Stimulated activated CD8-positive, alpha-beta memory T cell treated with anti-CD3 and anti-CD28 coated beads, Interleukin-7, amount 100 ng/mL, for 4 hours (primary cell): ENCODE data around the gene CAPN2.
A peak's percentile ranks its signal among the peaks of the same experiment; 100 is the strongest.

Experiments
- DNase-seq, 2 donors: peaks; one replicate each; pipeline ENCODE4 v3.0.0-alpha.2; 2020; ENCODE audit warnings: low read depth in 2 of 2

The CAPN2 gene

DNA sequence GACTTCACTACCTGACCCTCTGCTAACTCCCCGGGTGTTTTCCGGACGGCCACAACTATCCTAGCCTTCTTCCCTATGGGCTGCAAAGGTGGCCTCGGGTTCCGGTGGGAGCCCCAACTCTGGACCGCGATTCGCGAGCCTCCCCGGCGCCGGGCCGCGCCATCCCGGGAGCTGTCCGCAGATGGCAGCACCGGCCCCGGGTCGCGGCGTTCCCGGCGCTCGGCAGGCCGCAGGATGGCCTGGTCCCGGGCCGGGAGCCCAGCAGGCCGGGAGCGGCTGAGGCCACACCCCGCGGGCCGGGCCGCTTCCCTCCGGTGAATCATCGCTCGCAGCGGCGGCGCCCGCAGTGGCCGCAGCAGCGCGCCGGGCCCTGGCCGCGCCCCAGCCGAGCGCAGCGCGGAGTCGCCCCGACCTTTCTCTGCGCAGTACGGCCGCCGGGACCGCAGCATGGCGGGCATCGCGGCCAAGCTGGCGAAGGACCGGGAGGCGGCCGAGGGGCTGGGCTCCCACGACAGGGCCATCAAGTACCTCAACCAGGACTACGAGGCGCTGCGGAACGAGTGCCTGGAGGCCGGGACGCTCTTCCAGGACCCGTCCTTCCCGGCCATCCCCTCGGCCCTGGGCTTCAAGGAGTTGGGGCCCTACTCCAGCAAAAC is at the start of gene CAPN2:
TSS of gene CAPN2 (plus strand) at position 346 of the 656 bp plus-strand sequence. CDS start at position 448, 102 bp downstream.
- peak in 1 of 2 donors; percentile 51 for DNase-seq

DNA sequence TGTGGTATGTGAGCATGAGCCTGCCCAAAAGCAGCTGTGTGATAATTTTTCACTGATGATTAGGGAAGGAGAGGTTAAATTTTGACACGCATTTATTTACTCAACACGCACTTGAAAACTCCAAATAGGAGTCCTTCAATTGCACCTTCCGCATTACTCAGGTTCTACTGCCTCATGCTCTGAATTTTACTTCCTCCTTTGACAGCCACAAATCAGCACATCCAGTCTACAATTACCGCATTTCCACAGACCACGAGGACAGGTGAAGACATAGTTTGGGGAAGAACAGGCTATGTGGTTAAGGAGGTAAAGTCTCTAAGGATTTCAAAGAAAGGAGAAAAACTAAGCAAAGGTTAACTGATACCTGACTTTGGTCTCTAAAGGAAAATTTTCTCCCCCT is 49.4 kb upstream of the CAPN2 start:
- no peak for DNase-seq

DNA sequence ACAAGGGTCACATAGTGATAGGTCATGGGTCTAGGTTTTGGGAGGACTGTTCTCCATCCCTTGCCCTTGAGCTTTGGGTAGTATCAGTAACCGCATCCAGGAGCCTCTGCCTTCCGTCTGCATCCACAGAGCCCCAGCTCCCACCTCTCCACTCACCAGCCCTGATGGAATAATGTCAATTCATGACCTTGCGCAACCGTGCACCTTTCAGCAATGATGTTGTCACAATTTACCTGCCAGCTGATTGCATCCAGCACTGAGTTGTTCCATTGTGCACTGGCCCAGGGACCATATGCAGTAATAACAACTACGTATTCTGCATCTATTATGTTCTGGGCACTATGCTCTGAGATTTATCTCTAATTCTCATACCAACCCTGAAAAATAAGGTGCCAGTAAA is 48.2 kb upstream of the CAPN2 start:
- DNase-seq: no peak

DNA sequence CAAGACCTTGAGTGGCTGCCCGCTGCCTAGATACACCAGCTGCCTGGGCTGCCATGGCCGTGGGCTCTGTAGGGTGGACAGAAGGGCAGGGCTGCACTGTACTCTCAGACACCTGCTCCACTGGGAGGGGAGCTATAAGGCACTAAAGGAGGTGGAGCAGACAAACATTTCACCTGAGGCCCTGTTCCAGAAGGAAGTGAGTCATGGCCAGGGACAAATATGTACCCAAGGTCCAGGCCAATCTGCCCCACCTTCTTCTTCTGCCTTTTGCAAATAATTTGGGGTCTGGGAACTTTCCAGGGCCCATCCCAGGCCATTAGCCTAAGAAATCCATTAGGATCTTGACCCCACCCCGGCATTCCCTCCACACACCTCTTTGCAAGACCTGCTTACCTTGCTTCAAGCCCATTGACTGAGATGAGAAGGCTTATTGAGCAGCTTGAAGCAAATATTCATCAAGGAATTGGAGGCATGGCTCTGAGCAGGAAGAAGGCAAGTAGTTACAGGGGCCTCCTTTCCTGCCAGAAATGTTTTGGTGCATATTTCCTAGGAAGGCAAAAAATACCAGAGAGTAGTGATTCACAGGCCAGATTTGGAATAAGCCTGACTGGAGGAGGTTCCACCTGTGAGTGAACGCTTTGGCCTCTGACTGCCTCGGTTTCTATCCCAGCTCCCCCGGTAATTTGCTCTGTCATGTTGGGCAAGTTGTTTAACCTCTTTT is 46.6 kb upstream of the CAPN2 start, which contains the start of gene CAPN8:
TSS of gene CAPN8 (minus strand) at position 110 of the 721 bp plus-strand sequence. CDS start at position 55, 55 bp downstream.
- DNase-seq: no peak

DNA sequence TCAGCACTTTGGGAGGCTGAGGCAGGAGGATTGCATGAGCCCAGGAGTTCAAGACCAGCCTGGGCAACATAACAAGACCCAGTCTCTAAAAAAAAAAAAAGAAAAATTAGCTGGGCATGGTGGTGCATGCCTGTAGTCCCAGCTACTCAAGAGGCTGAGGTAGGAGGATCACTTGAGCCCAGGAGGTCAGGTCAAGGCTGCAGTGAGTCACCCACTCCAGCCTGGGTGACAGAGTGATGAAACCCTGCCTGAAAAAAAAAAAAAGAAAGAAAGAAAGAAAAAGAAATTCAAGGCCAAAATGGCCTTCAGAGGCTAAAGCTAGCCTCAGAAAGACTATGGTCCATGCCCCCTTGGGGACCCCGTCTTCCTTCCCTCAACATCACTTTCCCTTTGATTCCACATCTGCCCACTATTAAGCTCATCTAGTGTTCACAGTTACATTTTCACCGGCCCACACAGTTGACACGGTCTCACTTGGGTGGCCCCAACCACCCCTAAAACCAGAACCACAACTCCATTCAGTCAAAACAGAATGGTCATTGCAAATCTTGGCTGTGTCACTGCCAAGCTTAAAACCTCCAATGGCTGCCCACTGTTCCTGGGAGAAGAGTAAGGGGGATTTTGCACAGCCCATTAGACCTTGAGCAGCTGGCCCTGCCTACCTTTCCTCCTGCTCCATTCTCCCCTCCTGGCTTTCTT is 44.7 kb upstream of the CAPN2 start:
- DNase-seq: no peak

DNA sequence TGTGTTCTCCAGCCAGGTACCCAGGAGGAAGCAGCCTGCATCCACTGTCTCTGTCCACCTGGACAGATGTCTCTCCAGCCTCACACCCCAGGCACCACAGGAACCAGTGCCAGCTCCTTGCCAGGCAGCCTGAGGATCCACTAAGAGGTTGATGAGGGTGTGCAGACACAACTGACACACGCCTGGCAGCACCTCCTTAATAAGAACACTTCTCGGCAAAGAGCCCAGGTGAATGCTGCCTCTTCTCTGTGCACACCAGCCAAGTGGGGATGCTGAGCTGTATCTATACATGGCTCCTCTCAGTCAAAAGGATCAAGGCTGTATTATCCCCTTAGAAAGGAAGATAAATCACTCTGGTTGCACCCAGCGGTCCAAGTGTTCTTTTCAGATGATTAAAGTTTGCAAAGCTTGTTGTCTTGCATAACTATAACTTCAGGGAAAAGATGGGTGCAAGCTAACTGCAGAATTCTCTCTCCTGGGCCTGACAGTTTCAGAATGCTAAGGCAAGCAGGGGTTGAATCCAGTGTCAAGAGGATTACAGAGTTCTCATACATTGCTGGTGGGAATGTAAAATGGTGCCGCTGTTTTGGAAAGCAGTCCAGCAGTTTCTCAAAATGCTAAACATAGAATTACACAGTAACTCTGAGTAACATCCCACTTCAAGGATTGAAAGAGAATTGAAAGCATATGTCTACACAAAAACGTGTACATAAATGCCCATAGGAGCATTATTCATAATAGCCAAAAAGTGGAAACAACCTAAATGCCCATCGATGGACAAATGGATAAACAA is 43.1 kb upstream of the CAPN2 start:
- DNase-seq: no peak

DNA sequence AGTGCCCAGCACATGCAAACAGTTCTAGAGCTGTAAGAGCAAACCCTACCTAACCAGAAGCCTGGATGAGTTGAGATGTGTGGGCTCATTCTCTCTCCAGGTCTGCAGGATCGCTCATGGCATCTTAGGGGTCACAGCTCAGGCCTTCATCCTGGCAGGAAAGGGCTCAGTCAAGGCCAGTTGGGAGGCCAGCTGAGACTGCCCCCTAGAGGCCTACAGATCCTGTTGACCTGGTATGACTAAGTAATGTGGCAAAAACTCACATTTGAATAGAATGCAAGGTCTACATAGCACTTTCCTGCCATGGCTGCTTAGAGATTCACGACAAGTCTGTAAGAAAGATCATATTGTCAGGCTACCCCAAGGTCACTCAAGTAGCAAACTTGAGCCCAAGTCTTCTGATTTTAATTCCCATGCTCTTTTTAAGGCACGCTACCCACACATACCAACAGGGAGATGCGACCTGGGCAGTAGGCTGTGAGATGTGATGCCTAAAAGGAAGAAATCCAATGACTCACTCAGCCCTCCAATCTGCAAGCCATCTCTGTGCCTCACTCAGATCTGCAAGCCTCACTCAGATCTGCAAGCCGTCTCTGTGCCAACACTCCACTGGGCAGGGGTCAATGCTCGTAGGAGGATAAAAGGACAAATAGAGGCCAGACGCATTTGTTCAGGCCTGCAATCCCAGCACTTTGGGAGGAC is 41.7 kb upstream of the CAPN2 start:
- DNase-seq: no peak

DNA sequence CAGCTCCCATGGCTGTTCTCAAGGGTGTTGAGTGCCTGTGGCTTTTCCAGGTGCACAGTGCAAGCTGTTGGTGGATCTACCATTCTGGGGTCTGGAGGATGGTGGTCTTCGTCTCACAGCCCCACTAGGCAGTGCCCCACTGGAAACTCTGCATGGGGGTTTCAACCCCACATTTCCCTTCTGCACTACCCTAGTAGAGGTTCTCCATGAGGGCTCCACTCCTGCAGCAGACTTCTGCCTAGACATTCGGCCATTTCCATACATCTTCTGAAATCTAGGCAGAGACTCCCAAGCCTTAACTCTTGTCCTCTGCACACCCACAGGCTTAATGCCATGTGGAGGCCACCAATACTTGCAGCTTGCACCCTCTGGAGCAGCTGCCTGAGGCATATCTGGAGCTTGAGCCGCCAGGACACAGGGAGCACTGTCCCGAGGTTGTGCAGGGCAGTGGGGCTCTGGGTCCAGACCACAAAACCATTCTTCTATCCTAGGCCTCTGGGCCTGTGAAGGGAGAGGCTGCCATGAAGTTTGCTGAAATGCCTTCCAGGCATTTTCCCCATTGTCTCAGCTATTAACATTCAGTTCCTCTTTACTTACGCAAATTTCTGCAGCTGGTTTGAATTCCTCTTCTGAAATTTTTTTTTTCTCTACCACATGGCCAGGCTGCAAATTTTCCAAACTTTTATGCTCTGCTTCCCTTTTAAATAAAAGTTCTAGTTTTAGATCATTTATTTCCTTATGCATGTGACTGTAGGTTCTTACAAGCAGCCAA is 38.0 kb upstream of the CAPN2 start:
- no peak for DNase-seq

DNA sequence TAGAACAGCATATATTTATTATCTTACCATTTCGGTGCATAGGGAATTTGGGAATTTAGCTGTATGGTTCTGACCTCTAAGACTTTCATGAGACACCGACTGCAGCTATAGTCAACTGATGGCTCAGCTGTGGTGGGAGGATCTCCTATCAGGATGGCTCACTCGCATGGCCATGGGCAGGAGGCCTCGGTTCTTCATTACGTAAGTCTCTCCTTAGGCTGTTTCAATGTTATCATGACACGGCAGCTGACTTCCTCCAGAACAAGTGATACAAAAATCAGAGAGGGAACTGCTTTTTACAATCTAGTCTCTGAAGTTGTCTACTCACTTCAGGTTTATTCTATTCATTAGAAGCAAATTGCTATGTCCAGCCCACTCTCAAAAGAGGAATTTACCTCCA is 33.5 kb upstream of the CAPN2 start:
- no peak for DNase-seq

DNA sequence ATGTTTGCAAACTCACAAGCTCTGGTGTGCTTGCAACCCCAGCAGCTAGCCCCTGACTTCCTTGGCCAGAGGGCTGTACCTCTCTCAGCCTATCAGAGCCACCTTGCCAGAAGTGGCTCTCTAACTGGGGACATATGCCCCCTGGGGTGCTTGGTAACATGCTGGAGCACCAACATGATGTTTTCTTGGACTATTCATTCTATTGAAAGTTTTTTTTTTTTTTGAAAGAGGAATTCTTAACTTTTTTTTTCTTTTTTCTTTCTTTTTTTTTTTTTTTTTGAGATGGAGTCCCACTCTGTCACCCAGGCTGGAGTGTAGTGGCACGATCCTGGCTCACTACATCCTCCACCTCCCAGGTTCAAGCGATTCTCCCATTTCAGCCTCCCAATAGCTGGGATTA is 32.2 kb upstream of the CAPN2 start:
- no peak for DNase-seq

DNA sequence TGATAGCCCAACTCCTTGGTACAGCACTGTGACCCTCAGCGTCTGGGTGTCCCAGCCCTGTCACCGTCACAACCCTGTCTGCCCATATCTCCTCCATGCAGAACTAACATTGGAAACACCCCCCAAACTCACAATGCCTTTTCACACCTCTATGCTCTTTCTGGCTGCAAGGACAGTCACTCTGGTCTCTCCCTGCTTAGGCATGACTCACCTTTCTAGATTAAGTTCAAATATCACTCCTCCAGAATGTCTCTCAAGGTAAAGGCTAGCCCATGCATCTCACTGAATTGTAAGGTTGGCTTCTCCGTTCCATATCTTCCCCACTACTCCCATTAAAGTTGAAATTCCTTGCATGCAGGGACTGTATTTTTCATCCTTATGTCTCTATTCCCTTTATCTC is 29.8 kb upstream of the CAPN2 start:
- DNase-seq: no peak

DNA sequence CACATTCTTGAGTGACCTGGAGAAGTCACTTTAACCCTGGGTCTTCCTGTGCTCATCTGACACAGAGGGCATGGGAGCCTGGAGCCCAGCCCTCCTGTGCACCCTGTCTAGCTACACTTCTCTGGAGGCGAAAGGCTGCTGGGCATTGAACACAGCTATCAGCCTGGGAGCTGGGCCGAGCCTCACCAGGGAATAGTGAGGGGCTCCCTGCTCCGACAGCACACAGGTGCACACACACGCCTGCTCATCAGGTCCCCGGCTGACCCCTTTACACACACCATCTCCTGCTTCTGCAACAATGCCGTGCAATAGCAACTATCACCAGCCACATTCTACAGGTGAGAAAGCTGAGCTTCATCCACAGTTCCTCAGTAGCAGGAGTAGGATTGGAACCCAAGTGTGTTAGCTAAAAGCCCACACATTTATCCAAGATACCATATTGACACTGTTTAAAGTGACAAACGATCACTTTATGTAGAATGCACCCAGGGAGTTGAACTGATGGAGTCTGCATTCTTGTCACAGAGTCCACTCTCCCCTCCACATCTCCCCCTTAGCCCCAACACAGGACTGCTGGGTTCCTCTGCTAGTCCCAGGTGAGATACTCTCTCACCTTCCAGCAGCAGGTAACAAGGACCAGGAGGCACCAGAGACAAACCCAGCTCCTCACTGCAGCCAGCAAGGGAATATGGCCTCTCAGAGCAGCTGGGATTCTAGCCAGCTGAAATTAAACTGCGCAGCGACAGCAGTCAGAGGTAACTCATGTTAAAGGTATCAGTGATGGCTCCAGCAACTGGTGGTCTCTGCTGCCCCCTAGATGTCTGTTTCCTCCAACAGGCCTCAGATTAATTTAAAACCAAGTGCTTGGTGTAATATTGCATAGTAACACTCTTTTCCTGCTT is 28.5 kb upstream of the CAPN2 start:
- DNase-seq: peak; percentile 23 to 43

DNA sequence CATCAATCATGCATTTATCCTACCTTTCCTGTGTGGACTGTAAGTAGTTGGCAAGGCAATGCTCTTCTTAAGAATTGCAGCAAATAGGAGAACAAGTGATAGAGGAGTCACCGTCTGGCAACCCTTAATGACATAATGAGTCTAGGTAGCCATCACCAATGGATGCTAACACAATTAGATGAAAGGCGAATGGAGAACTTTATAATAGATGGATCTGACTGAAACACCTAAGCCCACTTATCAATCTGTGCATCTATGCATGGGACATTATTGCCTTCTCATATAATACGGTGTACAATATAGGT is 27.9 kb upstream of the CAPN2 start:
- no peak for DNase-seq

DNA sequence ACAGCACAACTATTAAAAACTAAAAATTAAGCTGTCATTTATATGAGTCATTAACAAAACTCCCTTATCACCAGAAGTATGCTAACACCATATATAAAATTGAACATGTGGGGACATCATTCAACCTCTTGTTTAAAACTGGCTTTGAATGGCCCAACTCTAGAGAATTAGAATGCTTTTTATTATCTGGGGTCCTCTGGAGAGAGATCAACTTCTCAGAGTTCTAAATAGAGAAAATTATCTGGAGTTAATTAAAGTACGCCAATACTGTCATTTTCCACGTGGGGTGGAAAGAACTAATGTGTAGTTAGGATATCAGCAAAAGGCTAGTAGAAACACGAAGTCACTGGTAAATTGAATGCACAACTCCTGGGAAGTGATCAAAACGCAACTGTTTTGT is 21.2 kb upstream of the CAPN2 start:
- no peak for DNase-seq

DNA sequence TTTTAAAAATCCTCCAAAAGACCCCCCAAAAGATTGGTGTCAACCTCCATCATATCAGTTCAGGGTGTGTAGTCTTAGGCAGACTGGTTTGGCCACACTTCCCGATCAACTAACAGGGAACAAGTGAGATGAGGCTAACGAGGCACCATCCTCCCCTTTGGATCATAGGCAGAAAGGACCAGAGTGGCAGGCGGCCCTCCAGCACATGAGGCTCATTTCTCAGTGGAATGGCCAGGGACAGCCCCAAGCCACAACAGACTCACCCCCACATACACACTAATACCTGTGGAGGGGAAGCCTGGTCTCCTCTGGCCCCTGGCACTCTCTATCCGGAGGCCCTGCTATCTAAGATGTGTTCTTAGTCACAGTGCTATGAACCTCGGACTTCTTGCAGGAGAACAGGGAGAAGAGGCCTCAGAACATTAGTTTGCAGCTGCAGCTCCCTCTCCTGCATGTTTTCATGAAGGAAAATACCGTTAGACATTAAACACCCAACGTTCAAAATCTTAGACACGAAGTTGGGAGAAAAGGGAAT is 17.3 kb upstream of the CAPN2 start:
- DNase-seq: no peak

DNA sequence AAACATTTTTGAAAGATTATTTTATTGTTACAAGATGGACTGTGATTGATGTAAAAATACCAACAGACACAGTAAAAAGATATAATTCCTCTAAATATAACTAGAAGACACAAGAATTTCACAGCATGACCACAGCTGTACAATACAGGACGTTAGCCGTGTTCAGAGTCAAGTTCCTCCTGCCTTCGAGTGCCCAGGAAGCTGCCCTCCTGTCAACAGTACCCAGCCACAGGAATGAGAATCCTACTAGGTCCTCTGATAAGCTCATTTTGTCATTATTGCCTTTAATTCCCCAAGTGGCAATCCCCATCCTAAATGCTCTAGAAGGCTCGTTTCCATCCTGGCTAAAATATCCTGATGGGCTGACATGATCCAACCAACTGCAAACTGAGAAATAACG is 16.4 kb upstream of the CAPN2 start:
- DNase-seq: no peak

DNA sequence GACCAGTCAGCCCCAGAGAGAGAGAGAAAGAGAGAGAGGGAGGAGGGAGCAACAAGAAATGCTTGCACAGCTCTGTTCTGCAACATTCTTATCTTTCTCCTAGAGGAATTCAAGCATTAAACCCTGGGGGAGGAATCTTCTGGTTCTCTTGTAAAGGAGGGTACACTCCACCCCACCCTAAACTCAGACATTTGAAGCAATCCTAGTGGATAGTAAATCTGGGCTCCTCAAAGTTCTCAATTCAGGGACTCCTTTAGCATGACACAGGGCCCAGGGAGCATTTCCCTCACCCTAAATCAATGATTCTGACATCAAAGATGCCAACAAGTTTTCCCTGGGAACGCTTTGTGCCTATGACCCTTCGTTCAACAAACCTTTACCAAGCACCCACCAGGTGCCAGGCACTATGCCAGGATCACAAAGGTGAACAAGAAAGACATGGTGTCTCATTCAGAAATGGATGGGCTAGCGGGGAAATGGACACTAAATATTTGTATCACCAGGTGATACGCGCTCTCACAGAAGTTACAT is 11.9 kb upstream of the CAPN2 start:
- DNase-seq: no peak

DNA sequence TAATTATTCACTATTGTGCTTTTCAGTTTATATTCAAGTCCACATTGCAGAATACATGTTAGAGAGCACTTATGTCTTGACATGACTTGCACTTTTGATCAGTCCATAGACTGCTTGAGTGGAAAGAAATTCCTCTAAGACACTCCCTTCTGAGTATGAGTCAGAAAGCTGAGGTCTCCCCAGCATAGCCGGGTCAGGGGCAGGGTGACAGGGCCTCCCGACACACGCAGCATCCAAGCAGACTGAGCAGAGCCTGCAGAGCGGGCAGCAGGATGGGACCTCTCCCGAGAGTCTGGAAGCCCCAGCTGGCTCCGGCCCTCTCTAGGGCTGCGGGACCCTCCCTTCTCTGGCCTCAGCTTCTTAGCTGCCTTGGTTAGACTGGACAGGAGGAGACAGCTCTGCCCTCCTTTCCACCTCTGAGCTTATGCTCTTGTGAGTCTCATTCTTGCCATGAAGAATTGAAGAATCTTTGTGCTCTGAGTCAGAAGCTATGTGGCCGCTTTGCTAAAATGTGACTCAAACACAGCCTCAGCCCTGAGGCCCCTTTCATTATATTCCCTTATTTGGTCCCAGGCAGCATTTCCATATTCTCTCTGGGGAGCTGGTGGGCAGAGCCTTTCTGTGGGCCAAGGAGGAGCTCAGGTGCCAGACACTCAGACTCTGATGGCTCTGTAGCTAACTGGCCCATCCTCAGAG is 11.2 kb upstream of the CAPN2 start:
- DNase-seq: no peak
